ENCODE results near the gene PITX2. TPM values are rescaled to one million over a fixed set of nuclear protein-coding genes. Genes with fewer than 3 reads are reported as not detected.
A peak's percentile ranks its signal among the peaks of the same experiment; 100 is the strongest.

The PITX2 gene
- total RNA-seq, 1 donor from 2014 or later, result not detected

- H3K36me3 Mint-ChIP-seq (ENCODE audit: unreplicated experiment), result no peaks in the 10 kb centered on the region
- H3K27me3 Mint-ChIP-seq (ENCODE audit: unreplicated experiment), result peaks cover 94% of the 10 kb centered on the region
- no peak overlapping the region for H3K27ac Mint-ChIP-seq (ENCODE audit: unreplicated experiment)
- H3K4me1 Mint-ChIP-seq (ENCODE audit: unreplicated experiment), result peaks cover 17% of the 10 kb centered on the region
- TF ChIP-seq, protein P1, sequence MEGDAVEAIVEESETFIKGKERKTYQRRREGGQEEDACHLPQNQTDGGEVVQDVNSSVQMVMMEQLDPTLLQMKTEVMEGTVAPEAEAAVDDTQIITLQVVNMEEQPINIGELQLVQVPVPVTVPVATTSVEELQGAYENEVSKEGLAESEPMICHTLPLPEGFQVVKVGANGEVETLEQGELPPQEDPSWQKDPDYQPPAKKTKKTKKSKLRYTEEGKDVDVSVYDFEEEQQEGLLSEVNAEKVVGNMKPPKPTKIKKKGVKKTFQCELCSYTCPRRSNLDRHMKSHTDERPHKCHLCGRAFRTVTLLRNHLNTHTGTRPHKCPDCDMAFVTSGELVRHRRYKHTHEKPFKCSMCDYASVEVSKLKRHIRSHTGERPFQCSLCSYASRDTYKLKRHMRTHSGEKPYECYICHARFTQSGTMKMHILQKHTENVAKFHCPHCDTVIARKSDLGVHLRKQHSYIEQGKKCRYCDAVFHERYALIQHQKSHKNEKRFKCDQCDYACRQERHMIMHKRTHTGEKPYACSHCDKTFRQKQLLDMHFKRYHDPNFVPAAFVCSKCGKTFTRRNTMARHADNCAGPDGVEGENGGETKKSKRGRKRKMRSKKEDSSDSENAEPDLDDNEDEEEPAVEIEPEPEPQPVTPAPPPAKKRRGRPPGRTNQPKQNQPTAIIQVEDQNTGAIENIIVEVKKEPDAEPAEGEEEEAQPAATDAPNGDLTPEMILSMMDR (IDR thresholded peaks at IDR 0.05), result no peak
- DNase-seq (ENCODE audit: extremely low spot score, unreplicated experiment), result no peak
- no peak overlapping the region for H3K4me3 Mint-ChIP-seq (ENCODE audit: unreplicated experiment)
- H3K9me3 Mint-ChIP-seq (ENCODE audit: unreplicated experiment), result no peaks in the 10 kb centered on the region
These were observed 16.6 kb upstream of the PITX2 start for GRCh38 chr4:110639207-110640090.

GRCh38 chr4:110638089-110638746 lies 15.3 kb upstream of the PITX2 start:
- peaks cover 20% of the 10 kb centered on the region for H3K4me1 Mint-ChIP-seq (ENCODE audit: unreplicated experiment)
- no peak for DNase-seq (ENCODE audit: extremely low spot score, unreplicated experiment)
- H3K27me3 Mint-ChIP-seq (ENCODE audit: unreplicated experiment), result peaks cover 95% of the 10 kb centered on the region
- H3K27ac Mint-ChIP-seq (ENCODE audit: unreplicated experiment), result no peak overlapping the region
- no peaks in the 10 kb centered on the region for H3K9me3 Mint-ChIP-seq (ENCODE audit: unreplicated experiment)
- H3K36me3 Mint-ChIP-seq (ENCODE audit: unreplicated experiment), result no peaks in the 10 kb centered on the region
- H3K4me3 Mint-ChIP-seq (ENCODE audit: unreplicated experiment), result peak overlapping the region; percentile 69
- TF ChIP-seq, protein P1 (IDR thresholded peaks at IDR 0.05), result no peak

DNA sequence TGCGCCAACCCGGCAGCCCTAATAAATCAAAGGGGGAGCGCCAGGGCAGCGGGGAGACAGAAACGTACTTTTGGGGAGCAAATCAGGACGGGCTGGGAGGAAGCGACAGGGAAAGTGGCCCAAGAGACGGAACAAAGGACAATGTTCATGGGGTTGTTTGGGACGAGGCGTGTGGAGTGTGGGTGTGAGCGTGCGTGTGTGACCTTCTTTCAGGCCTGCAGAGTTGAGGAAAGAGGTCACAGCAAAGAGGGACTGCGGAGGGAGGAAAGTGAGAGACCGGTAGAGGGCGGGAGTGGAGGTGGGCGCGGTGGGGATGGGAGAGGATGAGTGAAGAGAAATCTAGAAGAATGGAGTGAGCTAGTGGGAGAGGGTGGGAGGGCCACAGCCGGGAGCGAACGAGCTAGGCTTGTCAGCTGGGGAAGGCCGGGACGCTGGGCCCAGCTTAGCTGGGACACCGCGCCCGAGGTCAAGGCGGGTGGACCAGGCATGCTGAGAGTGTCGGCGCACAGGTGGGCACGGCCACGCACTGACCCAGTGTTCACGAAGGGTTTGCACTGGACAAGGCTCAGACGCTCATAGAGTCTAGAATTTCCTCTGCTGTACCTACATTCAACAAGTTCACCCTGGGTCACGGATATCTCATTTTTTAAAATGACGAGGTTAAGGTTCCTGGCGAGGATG lies 14.7 kb upstream of the PITX2 start:
- peaks cover 21% of the 10 kb centered on the region for H3K4me1 Mint-ChIP-seq (ENCODE audit: unreplicated experiment)
- H3K9me3 Mint-ChIP-seq (ENCODE audit: unreplicated experiment), result no peaks in the 10 kb centered on the region
- H3K27ac Mint-ChIP-seq (ENCODE audit: unreplicated experiment), result no peak overlapping the region
- peak overlapping the region; percentile 69 for H3K4me3 Mint-ChIP-seq (ENCODE audit: unreplicated experiment)
- H3K36me3 Mint-ChIP-seq (ENCODE audit: unreplicated experiment), result no peaks in the 10 kb centered on the region
- TF ChIP-seq, protein P1 (IDR thresholded peaks at IDR 0.05), result no peak
- DNase-seq (ENCODE audit: extremely low spot score, unreplicated experiment), result no peak
- peaks cover 96% of the 10 kb centered on the region for H3K27me3 Mint-ChIP-seq (ENCODE audit: unreplicated experiment)

DNA sequence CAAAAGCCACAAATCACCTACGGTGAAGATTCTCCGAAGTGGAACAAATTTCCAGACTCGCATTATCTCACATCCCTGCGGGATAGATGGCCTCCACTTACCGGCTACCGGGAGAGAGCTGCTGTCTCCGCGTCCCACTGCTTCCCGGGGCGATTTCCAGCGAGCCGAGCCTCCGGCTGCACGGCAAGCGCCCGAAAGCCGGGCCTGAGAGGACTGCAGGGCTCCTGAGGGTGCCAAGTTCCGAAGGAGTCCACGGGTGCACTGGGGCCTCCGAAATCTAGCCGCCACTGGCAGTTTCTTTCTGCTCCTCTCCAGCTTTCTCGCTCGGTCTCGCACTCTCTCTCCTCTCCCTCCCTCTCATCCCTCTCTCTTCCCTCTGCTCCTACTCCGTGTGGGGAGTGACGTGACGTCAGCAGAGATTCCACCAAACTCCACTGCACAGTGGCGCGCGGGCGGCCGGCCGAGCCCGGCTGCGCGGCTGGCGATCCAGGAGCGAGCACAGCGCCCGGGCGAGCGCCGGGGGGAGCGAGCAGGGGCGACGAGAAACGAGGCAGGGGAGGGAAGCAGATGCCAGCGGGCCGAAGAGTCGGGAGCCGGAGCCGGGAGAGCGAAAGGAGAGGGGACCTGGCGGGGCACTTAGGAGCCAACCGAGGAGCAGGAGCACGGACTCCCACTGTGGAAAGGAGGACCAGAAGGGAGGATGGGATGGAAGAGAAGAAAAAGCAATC lies 14.0 kb upstream of the PITX2 start:
- Mint-ChIP-seq H3K27me3 (ENCODE audit: unreplicated experiment) (peaks cover 94% of the 10 kb centered on the region), H3K36me3 (ENCODE audit: unreplicated experiment) (peaks cover 2% of the 10 kb centered on the region), H3K4me1 (ENCODE audit: unreplicated experiment) (peaks cover 26% of the 10 kb centered on the region), H3K9me3 (ENCODE audit: unreplicated experiment) (no peaks in the 10 kb centered on the region), H3K27ac (ENCODE audit: unreplicated experiment) (no peak overlapping the region), H3K4me3 (ENCODE audit: unreplicated experiment) (peak overlapping the region; percentile 69)
- DNase-seq (ENCODE audit: extremely low spot score, unreplicated experiment), result no peak
- TF ChIP-seq, protein P1 (IDR thresholded peaks at IDR 0.05), result no peak

Measured in osteocyte (in vitro differentiated cells).